Epithelial cell of esophagus (primary cell): ENCODE results near the gene IL1F10.

Experiments
- DNase-seq: peaks from one replicate; pipeline ENCODE4 v3.0.0; 2010; ENCODE audit warnings: low read depth
- H3K4me3 ChIP-seq: 2 replicates; pipeline ENCODE4 v1.5.1; 2011; ENCODE audit warnings: mild to moderate bottlenecking, low read length, control low read depth
- TF ChIP-seq, protein P1 (sequence below): IDR thresholded peaks from 2 replicates; pipeline ENCODE4 v1.5.1; 2011; ENCODE audit warnings: low read depth, mild to moderate bottlenecking, low read length, control low read depth, inconsistent platforms; ENCODE audit not compliant: insufficient read depth; ENCODE audit errors: missing control alignments

Gene IL1F10

DNA sequence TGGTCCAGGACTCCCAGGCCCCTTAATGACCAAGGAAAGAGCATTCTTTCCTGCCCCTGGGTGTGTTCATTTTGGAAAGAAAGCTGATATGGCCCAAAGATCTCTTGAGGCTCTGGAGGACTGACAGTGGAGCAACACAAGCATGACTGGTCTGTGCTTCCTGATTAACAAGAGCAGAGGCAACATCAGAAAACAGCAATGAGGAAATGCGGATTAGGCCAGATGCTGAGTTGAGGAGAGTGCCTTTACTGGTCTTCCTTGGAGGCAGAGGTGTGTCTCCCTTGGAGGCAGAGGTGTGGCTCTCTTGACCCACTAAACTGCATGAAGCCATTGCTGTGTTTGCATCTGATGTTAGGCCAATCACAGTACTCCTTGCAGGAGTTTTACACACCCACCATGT is 35.0 kb upstream of the IL1F10 start:
- TF ChIP-seq, protein P1, sequence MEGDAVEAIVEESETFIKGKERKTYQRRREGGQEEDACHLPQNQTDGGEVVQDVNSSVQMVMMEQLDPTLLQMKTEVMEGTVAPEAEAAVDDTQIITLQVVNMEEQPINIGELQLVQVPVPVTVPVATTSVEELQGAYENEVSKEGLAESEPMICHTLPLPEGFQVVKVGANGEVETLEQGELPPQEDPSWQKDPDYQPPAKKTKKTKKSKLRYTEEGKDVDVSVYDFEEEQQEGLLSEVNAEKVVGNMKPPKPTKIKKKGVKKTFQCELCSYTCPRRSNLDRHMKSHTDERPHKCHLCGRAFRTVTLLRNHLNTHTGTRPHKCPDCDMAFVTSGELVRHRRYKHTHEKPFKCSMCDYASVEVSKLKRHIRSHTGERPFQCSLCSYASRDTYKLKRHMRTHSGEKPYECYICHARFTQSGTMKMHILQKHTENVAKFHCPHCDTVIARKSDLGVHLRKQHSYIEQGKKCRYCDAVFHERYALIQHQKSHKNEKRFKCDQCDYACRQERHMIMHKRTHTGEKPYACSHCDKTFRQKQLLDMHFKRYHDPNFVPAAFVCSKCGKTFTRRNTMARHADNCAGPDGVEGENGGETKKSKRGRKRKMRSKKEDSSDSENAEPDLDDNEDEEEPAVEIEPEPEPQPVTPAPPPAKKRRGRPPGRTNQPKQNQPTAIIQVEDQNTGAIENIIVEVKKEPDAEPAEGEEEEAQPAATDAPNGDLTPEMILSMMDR: no peak
- no peak overlapping the region for H3K4me3 ChIP-seq
- peak; percentile 58 for DNase-seq

DNA sequence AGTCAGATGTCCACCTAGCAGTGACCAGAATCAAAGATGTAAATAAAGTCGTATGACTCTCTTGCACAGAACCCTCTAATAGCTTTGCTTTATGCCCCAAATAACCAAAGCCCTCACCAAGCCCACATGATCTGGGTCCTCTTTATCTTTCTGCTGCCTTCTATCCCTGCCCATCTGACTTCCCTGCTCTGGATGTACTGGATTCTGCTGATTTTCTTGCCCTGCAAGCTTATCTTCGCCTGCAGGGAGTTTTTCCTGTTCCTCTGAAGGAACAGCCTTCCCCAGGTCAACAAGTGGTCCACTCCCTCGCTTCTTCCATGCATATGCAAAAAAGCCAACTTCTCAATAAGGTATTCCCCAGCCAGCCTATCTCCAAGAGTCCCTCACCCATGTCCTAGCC is 33.8 kb upstream of the IL1F10 start:
- H3K4me3 ChIP-seq: no peak overlapping the region
- TF ChIP-seq, protein P1: no peak
- DNase-seq: peak; percentile 4

DNA sequence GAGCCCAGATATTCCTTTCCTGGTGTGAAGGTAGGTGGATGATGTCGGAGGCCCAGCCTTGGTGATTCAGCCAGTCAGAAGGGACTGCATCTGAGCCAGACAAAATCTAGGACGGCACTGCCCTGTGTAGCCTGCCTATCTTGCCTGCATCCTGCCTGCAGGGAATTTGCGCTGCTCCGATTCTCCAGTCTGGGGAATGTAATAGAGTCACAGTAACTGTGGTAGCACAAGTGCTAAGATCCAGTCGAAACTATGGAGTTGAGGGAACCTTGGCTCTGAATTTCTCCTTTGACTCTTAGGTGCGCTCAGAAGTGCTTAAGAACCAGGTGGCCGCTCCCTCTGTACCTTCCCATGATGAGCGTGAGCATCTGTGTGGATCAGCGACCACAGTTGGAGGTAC is 31.0 kb upstream of the IL1F10 start:
- no peak overlapping the region for H3K4me3 ChIP-seq
- peak; percentile 8 for DNase-seq
- TF ChIP-seq, protein P1: no peak

DNA sequence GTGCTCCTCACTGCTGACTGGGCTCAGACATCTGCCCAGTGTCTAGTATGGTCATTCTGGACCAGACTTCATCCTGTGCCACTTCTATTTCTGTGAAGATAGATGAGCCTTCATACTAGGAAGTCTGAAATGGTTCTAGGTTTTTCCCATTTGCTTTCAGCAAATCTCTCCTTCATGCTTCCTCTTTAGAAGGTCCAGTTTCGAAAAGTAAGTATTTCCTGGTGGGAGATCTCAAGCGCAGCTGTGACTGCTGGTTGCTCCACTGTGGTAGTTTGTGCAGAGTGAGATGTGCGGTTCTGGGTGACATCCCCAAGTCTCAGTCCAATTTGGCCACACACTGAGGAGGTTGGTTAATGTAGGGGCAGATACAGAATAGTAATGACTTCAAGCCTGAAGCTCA is 29.5 kb upstream of the IL1F10 start:
- DNase-seq: no peak
- TF ChIP-seq, protein P1: no peak
- H3K4me3 ChIP-seq: no peak overlapping the region

DNA sequence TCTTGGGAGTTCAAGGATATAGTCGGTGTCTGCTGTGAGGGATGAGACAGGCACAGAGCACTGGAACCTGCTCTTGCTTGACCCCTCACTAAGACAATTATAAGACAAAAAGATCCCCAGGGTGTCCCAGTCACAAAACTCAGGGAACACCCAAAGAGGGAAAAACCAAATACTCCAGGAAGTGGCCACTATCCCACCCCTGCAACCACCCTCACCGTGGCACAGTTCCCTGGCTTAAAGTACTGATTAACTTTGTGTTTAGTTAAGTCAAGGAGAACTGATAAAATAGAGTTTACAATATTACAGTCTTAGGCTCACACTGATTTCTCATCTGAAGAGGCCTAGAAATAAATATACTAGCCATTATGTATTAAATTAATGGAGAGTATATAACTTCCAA is 28.6 kb upstream of the IL1F10 start:
- TF ChIP-seq, protein P1: no peak
- no peak for DNase-seq
- H3K4me3 ChIP-seq: no peak overlapping the region

DNA sequence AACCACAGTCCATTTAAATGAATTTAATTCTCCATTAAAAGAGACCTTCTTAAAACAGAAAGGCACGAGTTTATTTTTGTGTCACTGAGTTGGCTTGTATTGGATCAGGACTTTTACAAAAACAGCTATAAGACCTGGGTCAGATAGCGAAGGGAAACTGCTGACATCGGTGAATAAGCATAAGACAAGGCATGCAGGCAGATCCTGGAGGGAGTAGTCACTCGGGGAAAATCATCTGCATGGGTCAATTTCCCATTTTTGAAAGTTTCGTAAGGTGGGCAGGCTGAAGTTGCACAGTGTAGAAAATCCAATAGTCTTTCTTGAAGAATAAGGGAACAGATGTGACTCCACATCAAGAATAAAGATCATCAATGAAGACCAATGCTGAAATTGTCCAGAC is 28.1 kb upstream of the IL1F10 start:
- TF ChIP-seq, protein P1: no peak
- no peak overlapping the region for H3K4me3 ChIP-seq
- no peak for DNase-seq

DNA sequence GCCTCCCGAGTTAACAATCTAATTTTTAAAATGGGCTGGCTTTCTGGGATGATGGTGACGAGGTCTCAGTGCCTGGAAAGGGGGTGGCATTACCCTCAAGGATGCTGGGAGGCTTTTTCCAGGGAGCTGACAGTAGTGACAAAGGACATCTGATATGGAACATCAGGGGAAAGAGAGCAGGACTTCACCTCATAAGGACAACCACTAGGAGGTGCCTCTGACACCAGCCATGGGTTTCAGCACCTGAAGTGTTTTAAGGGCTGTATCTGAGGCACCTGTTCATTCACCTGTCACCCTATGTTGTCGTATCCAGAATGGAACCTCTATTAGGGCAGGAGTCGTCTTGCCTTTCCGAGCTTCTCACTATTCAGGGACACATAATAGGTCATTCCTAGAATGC is 25.9 kb upstream of the IL1F10 start:
- no peak overlapping the region for H3K4me3 ChIP-seq
- TF ChIP-seq, protein P1: peak; percentile 70
- peak; percentile 68 for DNase-seq
